Peyer's patch (tissue), 4 donors: Measurements from ENCODE around the gene ATP5PB. TPM values are rescaled to one million over a fixed set of nuclear protein-coding genes. Genes with fewer than 3 reads are reported as not detected.

ENCODE experiments used
- DNase-seq, 3 donors: peaks; one replicate each; pipeline ENCODE4 v3.0.0-alpha.2; 2017 to 2019
- H3K27ac ChIP-seq, 4 donors: fragments of 200-600 bp; sonication (generic); one replicate each; pipeline ENCODE4 v1.5.1; 2016 to 2019
- H3K27me3 ChIP-seq, 2 donors: fragments of 200-600 bp; sonication (generic); one replicate each; pipeline ENCODE4 v1.5.1; 2019
- H3K36me3 ChIP-seq, 3 donors: fragments of 200-600 bp; sonication (generic); one replicate each; pipeline ENCODE4 v1.5.1; 2016 to 2019
- H3K4me1 ChIP-seq, 4 donors: fragments of 200-600 bp; sonication (generic); one replicate each; pipeline ENCODE4 v1.5.1; 2016 to 2019
- H3K4me3 ChIP-seq, 4 donors: fragments of 200-600 bp; sonication (generic); 1 replicate in 3 of 4; 2 replicates in 1 of 4; pipeline ENCODE4 v1.5.1; 2016 to 2019; ENCODE audit warnings: mild to moderate bottlenecking in 1 of 4
- H3K9me3 ChIP-seq, 4 donors: fragments of 200-600 bp; sonication (generic); one replicate each; pipeline ENCODE4 v1.5.1; 2016 to 2019; ENCODE audit warnings: mild to moderate bottlenecking in 1 of 4
- CTCF ChIP-seq, 6 experiments: fragments of 450-650 bp in 4 of 6; fragments of 200-600 bp in 2 of 6; sonication (generic) in 1 of 6; IDR thresholded peaks; one replicate each; pipeline ENCODE4 v1.5.1; 2017 to 2019; ENCODE audit warnings: antibody characterized with exemption in 6 of 6, mild to moderate bottlenecking in 3 of 6, moderate library complexity in 1 of 6
- POLR2A ChIP-seq, 2 donors: fragments of 450-650 bp; IDR thresholded peaks; one replicate each; pipeline ENCODE4 v1.5.1; 2017; ENCODE audit warnings: antibody characterized with exemption in 2 of 2, mild to moderate bottlenecking in 2 of 2, moderate library complexity in 2 of 2
- total RNA-seq, 4 donors: library from RNA; depleted of rRNA; stranded (reverse); fragments of >200 nt; gene quantifications; one replicate each; pipeline ENCODE4 v1.1.0, GENCODE V29; 2016

Gene ATP5PB
- total RNA-seq, 4 donors from 2014 or later = 86.6 to 271 (median 136) TPM

GRCh38 chr1:111476214-111476613 lies 26.9 kb downstream of the ATP5PB start:
- Histone ChIP-seq H3K4me1 (peaks cover 0 to 12% (median 6%) of the 10 kb centered on the region in 4 donors), H3K27ac (peak overlapping the region; percentile 24 to 66 (median 60)), H3K9me3 (no peaks in the 10 kb centered on the region), H3K27me3 (no peaks in the 10 kb centered on the region), H3K36me3 (peaks cover 0 to 6% (median 0%) of the 10 kb centered on the region in 3 donors), H3K4me3 (no peak overlapping the region)
- no peak for TF ChIP-seq CTCF (IDR thresholded peaks at IDR 0.05)
- TF ChIP-seq POLR2A (IDR thresholded peaks at IDR 0.05) = no peak
- DNase-seq = no peak

- Histone ChIP-seq H3K4me1 (peaks cover 0 to 12% (median 6%) of the 10 kb centered on the region in 4 donors), H3K9me3 (no peaks in the 10 kb centered on the region), H3K27ac (peak overlapping the region; percentile 24 to 66 (median 59)), H3K36me3 (peaks cover 0 to 5% (median 0%) of the 10 kb centered on the region in 3 donors), H3K4me3 (no peak overlapping the region), H3K27me3 (no peaks in the 10 kb centered on the region)
- TF ChIP-seq POLR2A (IDR thresholded peaks at IDR 0.05) = no peak
- no peak for TF ChIP-seq CTCF (IDR thresholded peaks at IDR 0.05)
- peak in 2 of 3 donors; percentile 67 to 68 for DNase-seq
Observed at GRCh38 chr1:111476761-111477309, 27.6 kb downstream of the ATP5PB start.

- H3K27ac ChIP-seq = no peak overlapping the region
- no peak overlapping the region for H3K4me3 ChIP-seq
- H3K36me3 ChIP-seq = no peaks in the 10 kb centered on the region
- H3K9me3 ChIP-seq = no peaks in the 10 kb centered on the region
- peaks cover 0 to 12% (median 6%) of the 10 kb centered on the region in 4 donors for H3K4me1 ChIP-seq
- TF ChIP-seq POLR2A (IDR thresholded peaks at IDR 0.05) = no peak
- no peak for TF ChIP-seq CTCF (IDR thresholded peaks at IDR 0.05)
- no peak for DNase-seq
- H3K27me3 ChIP-seq = no peaks in the 10 kb centered on the region
Observed at GRCh38 chr1:111480674-111481073, 31.4 kb downstream of the ATP5PB start.

- H3K4me3 ChIP-seq = no peak overlapping the region
- peaks cover 0 to 9% (median 5%) of the 10 kb centered on the region in 4 donors for H3K4me1 ChIP-seq
- H3K36me3 ChIP-seq = no peaks in the 10 kb centered on the region
- no peak overlapping the region for H3K27ac ChIP-seq
- DNase-seq = peak; percentile 75 to 90 (median 80)
- no peaks in the 10 kb centered on the region for H3K27me3 ChIP-seq
- no peaks in the 10 kb centered on the region for H3K9me3 ChIP-seq
- TF ChIP-seq CTCF (IDR thresholded peaks at IDR 0.05) = peak; percentile 40 to 86 (median 67)
- no peak for TF ChIP-seq POLR2A (IDR thresholded peaks at IDR 0.05)
Observed at GRCh38 chr1:111481387-111482221, 32.3 kb downstream of the ATP5PB start.

- Histone ChIP-seq H3K27ac (no peak overlapping the region), H3K27me3 (no peaks in the 10 kb centered on the region), H3K9me3 (no peaks in the 10 kb centered on the region), H3K36me3 (no peaks in the 10 kb centered on the region), H3K4me3 (no peak overlapping the region), H3K4me1 (no peaks in the 10 kb centered on the region)
- TF ChIP-seq POLR2A (IDR thresholded peaks at IDR 0.05) = no peak
- no peak for TF ChIP-seq CTCF (IDR thresholded peaks at IDR 0.05)
- DNase-seq = no peak
Observed at GRCh38 chr1:111483166-111483565, 33.9 kb downstream of the ATP5PB start.
